GM18517 (cell line): Measurements from ENCODE around the gene EXOC4.

Experiments
- ATAC-seq: cut with Tn5 transposase; IDR thresholded peaks from one replicate; pipeline ENCODE4 v1.9.1; 2021; ENCODE audit warnings: mild to moderate bottlenecking, moderate library complexity; ENCODE audit not compliant: unreplicated experiment

EXOC4 gene

DNA sequence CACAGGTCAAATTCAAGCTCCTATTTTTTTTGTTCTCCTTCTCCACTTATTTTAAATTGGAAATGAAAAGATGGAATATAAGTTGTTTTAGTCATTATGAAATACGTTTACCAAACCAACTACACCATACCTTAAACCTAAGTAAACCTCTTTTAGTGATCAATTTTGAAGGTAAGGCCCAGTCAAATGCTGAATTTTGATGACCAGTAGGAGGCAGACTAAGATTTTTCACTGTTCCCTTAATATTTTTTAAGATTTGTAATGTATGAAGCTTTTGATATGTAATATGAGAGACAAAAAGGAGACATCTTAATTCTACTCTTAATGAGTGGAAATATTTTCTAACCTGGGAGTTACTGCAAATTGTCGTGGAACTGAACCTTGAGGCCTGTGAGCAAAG, 311.6 kb downstream of the EXOC4 start:
- ATAC-seq, result no peak

DNA sequence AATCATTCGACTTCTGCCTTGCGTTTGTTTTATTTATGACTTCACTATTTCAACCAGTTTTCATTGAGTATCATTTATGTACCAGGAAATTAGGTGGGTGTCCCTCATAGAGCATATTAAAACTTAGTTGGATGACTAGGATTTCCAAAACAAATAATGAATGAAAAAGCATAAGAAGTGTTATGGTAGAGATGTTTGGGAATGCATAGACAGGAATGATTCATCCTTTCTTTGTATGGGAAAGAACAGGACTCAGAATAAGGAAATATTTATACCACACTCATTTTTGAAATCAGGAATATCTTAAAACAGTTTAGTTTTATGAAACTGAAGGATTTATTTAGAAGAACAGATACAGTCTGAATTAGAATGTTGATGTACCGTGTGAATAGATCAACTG, 315.7 kb downstream of the EXOC4 start:
- ATAC-seq, result no peak

DNA sequence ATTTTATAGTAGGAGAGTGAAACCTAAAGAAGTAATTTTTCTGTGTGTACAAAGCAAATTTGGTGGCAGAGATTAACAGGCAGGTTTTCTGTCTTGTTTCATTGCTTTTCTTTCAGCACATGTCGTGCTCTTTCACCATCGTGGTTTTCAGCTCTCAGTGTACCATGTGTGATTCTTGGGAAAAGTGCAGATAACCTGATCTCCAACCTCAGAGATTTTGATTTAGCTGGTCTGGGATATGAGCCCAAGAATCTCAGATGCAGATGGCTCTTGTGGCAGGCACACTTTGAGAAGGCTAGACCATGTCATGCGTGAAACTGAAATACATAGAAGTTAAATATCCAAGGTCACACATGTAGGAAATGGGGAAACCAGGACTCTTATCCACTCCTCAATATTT, 317.4 kb downstream of the EXOC4 start:
- no peak for ATAC-seq

DNA sequence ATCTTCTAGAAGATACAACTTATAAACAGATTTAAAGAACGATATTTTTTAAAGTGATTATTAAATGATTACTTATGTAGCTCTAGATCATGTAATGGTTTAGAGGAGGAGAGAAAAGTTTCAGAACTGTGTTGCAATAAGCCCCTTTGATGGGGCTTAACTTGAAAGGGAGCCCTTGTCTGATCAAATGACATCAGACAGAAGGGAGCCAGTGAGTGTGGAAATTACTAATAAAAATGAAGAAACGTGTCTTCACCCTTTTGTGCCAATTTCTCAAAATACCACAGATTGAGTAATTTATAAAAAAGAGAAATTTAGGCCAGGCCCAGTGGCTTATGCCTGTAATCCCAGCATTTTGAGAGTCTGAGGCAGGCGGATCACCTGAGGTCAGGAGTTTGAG, 318.2 kb downstream of the EXOC4 start:
- no peak for ATAC-seq

DNA sequence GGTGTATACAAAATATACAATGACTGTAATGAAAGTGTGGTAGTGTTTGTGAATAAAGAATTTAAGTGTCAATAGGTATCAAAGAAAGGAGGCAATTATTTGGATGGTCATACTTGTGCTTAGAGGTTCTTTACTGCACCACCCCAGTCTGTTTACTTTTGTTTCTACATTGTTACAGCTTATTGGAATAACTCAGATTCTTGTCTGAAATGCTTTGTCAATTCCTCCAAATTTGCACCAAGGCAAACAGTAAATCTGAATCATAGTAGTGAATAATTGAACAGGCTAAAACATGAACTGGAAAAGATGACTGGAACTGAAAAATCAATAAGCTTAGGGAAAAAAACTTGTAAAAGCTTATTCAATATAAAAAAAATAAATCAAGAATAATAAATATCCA, 319.2 kb downstream of the EXOC4 start:
- no peak for ATAC-seq

DNA sequence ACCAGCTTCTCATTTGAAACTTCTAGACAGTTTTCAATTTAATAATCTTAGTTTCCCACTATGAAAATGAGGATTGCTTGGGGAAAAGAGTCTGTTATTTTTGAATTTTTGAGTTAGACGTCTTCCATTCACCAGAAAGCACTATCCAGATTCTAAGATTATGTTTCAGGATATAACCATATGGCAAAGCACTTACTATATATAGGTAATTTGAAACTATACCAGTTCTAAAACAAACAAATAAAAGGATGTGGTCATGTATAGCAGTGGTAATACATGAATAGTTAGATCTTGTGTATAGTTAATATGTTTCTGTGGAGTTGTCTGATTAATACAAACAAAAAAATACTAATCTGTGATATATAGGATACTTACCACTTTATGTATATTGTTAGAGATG, 320.0 kb downstream of the EXOC4 start:
- no peak for ATAC-seq

DNA sequence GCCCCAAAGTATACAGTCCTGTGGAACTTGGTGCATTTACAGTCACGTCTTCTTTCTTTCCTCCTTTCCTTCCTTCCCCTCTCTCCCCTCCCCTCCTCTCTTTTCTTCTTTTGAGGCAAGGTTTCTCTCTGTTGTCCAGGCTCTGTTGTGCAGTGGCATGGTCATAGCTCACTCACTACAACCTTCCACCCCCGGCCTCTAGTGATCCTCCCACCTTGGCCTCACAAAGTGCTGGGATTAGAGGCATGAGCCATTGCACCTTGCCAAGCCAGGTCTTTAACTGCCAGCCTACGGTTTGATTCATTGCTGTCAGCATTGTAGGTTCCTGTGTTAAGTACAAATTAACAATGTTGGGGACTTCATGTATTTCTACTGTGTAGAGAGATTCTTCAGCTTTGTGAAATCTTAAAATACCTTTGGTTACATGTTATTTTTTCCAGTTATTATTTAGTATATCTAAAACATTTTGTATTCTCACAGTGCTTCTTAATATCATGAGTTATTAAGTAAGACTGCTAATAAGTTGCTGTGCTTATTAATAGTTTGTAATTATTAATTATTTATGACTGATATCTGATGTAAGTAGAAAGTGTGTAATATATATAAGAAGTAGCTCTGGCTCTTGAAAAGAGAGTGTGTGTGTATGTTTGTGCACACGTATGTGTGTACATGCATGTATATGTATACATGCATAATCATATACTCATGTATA, 320.8 kb downstream of the EXOC4 start:
- ATAC-seq, result no peak

DNA sequence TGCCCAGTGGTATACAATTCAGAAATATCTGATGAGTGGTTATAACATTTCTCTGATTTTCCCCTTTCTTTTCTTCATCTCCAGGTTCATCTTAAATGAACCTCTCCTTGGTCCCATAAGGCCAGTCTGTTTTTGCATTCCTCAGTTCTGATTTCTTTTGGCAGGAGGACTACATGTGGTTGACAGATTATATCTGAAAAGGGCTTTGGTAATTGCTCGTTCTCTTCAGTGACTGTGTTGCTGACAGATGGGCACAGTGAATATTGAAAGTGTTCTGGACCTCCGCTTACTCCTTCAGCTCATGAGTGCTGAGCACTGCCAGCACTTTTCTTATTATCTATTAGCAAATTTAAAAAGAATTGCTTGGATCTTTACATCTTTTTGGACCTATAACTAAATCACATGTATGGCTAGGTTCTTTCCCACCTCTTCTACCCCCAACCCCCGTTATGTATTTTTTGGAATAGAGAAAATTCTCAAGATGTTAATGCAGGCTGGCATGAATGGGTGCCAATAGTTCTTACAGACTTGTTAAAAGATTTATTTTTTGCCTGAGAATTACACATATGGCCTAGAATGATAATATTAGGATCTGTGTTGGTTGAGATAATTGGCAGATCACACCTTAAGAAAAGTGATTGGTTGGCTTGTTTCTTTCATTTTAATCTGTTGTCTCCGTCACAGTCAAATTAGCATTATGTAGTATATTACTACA, 323.0 kb downstream of the EXOC4 start:
- ATAC-seq, result no peak

- no peak for ATAC-seq
These were observed 323.8 kb downstream of the EXOC4 start for GRCh38 chr7:133576612-133577168.

DNA sequence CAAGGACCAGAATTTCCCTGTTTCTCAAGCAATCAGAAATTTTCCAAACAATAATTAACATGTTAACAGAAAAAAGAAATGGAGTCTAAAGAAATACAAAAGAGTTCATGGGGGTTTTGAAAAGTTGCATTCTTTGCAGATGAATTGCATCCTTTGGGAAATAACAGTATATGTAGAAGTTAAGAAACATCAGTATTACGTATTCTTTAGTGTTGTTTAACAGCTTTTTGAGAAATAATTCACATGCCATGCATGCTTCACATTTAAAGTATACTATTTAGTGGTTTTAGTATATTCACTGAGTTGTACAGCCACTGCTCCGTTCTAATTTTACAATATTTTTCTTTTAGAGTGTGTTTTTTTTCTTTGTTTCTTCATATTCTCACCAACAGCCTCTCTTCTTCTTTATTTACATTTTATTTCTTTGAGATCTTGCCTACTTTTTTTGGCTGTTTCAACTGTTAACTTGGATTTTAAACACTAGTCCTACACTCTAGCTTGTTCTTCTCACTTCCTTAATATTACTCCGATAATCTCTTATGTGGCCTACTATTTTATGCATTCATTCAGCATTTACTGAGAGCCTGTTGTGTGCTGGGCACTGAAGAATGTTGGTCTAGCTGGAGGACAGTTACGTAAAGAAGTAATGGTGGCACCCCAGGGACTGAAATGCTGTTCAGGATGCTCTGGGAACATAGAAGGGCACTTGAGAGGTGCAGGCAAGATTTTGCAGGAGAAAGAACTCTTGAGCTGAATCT, 330.1 kb downstream of the EXOC4 start:
- no peak for ATAC-seq

DNA sequence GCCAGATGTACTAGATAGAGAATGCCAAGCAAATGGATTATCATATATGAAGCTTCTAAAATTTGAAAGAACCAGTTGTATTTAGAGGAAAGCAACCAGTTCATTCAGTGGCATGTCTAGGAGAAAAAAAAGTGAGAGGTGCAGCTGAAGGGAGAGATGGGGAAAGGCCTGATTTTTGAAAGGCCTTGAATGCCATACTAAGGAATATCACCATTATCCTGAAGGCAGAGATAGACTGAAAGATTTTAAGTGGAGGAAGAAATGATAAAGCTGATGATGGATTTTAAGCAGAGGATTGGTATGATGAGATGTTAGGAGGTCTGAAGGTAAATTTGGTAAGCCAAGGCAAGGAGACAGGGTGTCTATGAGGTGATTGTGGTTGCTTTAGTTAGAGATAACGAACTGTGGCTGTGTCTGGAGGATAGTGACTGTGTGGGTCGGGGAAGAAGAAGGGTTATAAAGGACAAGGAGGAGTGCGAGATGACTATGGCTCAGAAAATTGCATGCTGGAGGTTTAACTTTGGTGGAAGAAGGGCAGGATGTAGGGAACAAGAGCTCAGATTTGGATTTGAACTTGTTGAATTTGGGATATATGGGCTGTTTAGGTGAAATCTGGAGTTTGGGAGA, 330.8 kb downstream of the EXOC4 start:
- no peak for ATAC-seq

DNA sequence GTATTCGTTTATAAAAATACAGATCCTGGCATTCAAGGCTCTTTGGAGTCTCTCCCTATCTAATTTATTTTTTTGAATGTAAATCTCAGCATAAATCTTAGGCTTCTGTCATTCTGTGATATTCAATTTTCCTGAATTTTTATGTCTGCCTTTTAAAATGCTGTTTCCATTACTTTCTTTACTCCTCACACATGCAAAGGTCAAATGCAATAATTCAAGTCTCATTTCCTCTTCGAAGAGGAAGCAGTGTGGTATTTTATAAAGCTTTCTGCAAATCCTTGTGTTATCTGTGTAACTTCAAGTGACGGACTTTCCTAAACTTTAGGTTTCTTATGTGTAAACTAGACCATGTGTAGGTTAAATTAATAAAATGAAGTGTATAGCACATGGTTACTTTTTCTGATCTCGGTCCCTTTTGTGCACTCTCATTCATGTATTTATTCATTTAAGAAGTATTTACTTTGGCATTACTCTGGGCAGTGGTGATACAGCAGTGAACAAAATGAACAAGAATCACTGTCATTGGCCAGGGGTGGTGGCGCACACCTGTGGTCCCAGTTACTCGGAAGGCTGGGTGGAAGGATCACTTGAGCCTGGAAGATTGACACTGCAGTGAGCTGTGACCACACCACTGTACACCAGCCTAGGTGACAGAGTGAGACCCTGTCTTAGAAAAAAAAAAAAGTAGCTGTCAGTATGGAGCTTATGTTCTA, 332.2 kb downstream of the EXOC4 start:
- ATAC-seq, result no peak

DNA sequence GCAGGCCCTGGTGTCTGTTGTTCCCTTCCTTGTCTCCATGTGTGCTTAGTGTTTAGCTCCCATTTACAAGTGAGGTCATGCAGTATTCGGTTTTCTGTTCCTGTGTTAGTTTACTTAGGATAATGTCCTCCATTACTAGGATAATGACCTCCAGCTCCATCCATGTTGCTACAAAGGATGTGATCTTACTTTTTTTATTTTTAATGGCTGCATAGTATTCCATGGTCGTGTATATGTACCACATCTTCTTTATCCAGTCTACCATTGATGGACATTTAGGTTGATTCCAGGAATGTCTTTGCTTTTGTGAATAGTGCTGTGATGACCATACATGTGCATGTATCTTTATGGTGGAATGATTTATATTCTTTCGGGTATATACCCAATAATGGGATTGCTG, 333.4 kb downstream of the EXOC4 start:
- no peak for ATAC-seq

GRCh38 chr7:133587903-133588302, 335.0 kb downstream of the EXOC4 start:
- ATAC-seq, result no peak

- ATAC-seq, result no peak
These were observed 337.9 kb downstream of the EXOC4 start for GRCh38 chr7:133590795-133591194.

DNA sequence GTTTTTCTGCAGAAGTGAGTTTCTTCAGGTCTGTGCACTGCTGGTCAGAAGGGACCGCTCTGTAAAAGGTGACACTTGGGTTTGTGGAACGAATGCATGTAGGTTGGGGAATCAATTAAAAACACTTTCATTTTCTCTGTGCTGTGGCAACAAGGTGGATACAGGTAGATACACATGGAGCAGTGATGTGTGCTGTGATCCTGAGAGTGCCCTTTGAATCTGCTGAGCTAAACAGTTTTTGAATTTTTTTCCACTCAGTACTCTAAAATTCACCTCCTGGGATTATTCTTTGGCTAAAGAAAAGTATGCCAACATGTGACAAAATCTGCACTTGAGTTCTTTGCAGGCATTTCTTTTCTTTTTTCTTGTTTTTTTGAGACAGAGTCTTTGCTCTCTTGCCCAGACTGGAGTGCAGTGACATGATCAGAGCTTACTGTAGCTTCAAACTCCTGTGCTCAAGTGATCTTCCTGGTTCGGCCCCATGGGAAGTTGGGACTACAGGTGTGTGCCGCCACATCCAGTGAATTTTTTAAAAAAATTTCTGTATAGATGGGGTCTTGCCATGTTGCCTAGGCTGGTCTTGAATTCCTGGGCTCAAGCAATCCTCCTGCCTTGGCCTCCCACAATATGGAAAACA, 338.9 kb downstream of the EXOC4 start:
- ATAC-seq, result no peak

DNA sequence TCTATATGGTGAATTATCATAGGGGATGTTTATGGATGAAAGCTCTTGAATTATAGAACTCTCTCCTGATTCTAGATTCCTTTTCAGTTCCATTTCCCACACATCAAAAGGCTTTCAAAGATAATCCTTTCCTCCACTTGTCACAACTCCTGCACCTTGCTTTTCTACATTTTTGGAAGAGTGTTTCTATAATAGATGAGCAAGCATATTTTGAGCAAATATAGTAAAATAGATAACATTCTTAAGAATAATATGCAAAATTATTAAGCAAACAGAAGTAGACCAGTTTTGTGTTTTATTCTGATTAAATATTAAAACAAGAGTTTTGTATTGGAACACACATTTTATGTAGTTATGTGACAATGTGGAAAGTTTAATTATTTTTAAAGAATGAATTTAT, 340.7 kb downstream of the EXOC4 start:
- no peak for ATAC-seq

DNA sequence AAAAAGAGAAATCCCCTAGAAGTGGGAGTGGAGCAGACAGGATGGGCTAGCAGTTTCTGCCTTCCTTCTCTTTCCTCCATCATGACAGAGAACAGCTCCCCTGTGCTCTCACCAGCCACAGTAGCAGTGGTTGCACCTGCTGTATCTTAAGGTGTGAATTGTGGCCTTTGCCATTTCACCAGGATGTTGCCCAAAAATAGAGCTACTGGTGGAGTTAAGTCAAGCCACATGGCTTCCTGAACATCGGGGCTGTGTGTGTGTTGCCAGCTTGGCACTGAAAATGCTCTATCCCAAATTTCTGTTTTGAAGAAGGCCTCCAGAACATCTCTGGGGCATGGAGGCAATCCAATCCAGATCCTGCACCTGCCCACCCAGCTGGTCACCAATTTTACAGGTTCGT, 348.7 kb downstream of the EXOC4 start:
- no peak for ATAC-seq

GRCh38 chr7:133602291-133602690, 349.4 kb downstream of the EXOC4 start:
- no peak for ATAC-seq

DNA sequence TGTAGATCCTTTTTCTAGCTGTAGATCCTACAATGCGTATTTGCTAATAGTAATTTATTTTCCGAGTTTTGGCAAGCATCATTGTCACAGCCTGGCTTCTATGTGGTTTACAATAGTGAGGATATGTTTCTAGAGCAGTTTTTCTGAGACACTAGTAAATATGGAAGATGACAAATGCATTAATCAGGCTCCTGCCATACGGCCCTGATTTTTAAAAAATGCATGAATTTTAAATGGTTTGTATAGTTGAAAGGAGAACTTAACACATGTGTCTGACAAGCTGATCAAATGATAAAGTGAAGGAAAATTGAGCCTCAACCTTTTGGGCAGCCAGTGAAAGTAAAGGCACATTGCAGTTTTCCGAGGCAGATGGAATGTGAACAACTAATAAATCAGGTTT, 354.1 kb downstream of the EXOC4 start:
- no peak for ATAC-seq
